ENCODE results near the gene PSMD1. TPM values are rescaled to one million over a fixed set of nuclear protein-coding genes. Genes with fewer than 3 reads are reported as not detected.

PSMD1 gene
- total and polyA plus RNA-seq, 2 donors (not counting 3 experiments of a cell fraction or from before 2014, with no cell fraction given): 163 to 209 TPM

DNA sequence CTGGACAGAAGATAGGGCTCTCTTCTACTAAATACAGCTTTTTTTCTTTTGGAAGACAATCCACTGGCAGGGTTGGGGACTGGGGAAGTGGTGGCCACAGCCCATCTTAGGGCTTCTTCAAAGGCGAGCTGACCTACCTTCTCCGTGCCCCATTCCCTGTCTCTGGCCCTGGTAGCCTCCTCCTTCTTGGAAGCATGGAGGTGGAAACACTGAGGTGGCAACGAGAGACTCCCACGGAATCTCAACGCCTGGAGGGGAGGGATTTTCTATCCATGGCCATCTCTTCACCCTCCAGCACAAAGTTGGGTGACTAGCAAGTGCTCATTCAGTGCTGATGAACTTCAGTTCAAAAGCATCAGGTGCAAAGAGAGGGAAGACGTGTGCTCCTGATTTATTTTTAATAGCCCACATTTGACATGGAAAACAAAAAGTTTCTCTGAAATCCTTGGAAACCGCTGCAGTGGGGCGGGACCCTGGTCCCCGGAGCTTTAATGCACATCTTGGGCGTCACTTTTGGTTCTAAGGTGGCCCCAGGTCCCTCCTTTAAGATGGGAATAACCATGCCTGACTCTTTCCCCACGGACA, 141.1 kb downstream of the PSMD1 start:
- H3K9me3 ChIP-seq (replicated peaks; ENCODE audit: control insufficient read depth, insufficient read depth, low read length): no peaks in the 10 kb centered on the region
- no peak for TF ChIP-seq MYC (IDR thresholded peaks at IDR 0.05; ENCODE audit: low read depth, low read length)
- TF ChIP-seq POLR2AphosphoS5 (IDR thresholded peaks at IDR 0.05; ENCODE audit: insufficient read depth, low read depth, low read length): no peak
- dilution Hi-C loops (cut with MboI; ENCODE audit: extremely low pct_ligation_motif_present, low sequenced_read_pairs): no loop called here
- H3K9me1 ChIP-seq (replicated peaks; ENCODE audit: control insufficient read depth, extremely low read depth, insufficient read depth, low read length): no peaks in the 10 kb centered on the region
- peak overlapping the region; percentile 90 for H3K4me2 ChIP-seq (ENCODE audit: insufficient read depth, low read length)
- peak overlapping the region; percentile 92 for H2AFZ ChIP-seq (ENCODE audit: low read depth, low read length)
- H4K20me1 ChIP-seq (replicated peaks; ENCODE audit: control insufficient read depth, extremely low read depth, insufficient read depth, low read length): no peaks in the 10 kb centered on the region
- DNase-seq (ENCODE audit: low read depth, low spot score): no peak
- H3K4me3 ChIP-seq (replicated peaks in 1 of 3; ENCODE audit: insufficient read depth in 1 of 3, low read depth in 1 of 3, low read length in 3 of 3): peak overlapping the region; percentile 60 to 91 (median 81)
- H3K4me1 ChIP-seq (ENCODE audit: control insufficient read depth, extremely low read depth, insufficient read depth, low read length): peaks cover 13% of the 10 kb centered on the region
- ChIA-PET POLR2A (interaction anchor here (1.1 kb wide), 1 partner anchor 267 kb away, joined by 5 read pairs; the partner anchor contains the start of gene NCL), CTCF (interaction anchor here (0.7 to 11.0 kb wide), 6 partner anchors 9 to 215 kb away, joined by 3 to 226 read pairs (median 4); no protein-coding TSS in a partner anchor)
- H3K36me3 ChIP-seq (ENCODE audit: control insufficient read depth in 2 of 2, extremely low read depth in 1 of 2, insufficient read depth in 2 of 2, low read length in 2 of 2): no peaks in the 10 kb centered on the region
- BruUV-seq (replicated peaks): TSS peak; percentile 87
- FAIRE-seq: peak; percentile 63
- no peaks in the 10 kb centered on the region for H3K79me2 ChIP-seq (ENCODE audit: control insufficient read depth, insufficient read depth, low read length)
- H3K27ac ChIP-seq (ENCODE audit: insufficient read depth, low read depth, low read length): peak overlapping the region; percentile 0
- intact Hi-C loops (cut with micrococcal nuclease): loop anchor here (1.0 kb wide), 1 partner anchor 141 kb away; the partner anchor contains the start of gene PSMD1
- peak overlapping the region; percentile 61 for H3K9ac ChIP-seq (replicated peaks; ENCODE audit: extremely low read depth, insufficient read depth, low read length)
- no peaks in the 10 kb centered on the region for H3K27me3 ChIP-seq (ENCODE audit: control insufficient read depth in 2 of 2, insufficient read depth in 2 of 2, low read length in 2 of 2)

DNA sequence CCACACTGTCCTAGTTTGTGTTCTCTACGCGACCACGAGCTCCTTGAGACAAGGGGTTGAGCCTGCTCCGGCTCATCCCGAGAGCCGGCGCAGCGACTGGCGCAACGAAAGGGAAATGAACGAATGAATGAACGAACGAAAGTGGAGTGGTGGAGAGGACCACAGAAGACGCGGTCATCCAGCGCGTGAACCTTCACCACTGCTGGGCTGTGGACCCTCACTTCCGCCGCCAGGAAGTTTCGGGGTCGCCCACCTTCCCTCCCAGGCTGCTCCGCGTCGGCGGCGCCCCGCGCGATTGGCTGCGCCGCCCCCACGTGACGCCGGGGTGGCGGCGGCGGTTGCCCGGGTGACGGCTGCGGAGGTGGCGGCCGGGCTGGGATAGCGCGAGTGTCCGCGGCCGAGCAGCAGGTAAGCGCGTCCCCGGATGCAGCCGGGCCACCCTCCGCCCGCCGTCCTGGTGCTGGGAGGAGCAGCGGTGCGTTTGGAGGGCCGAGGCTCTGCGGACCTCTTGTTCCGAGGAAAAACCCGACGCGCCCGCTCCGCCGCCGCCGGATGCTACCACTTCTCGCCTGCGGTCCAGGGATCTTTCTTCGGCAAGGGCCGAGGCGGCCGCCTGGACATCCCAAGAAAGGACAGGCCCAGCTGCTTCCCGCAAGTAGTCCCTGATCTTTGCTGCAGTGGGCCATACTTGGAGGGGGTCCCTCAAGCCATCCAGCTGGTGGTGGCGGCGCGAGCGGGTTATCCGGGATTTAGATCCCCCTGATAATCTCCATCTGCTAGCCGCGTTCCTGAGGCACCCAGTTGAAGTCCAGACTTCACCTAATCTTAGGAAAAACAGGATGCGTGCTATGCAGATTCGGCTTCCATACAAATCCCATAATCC, 141.9 kb downstream of the PSMD1 start, which contains the start of gene ARMC9:
Gene ARMC9, plus strand, starts transcription at position 341 of the 883 bp plus-strand sequence. CDS start 7,608 bp downstream, outside the sequence.
- peaks cover 13% of the 10 kb centered on the region for H3K4me1 ChIP-seq (ENCODE audit: control insufficient read depth, extremely low read depth, insufficient read depth, low read length)
- no peaks in the 10 kb centered on the region for H4K20me1 ChIP-seq (replicated peaks; ENCODE audit: control insufficient read depth, extremely low read depth, insufficient read depth, low read length)
- FAIRE-seq: peak; percentile 77
- CTCF ChIA-PET: interaction anchor here (0.7 to 11.0 kb wide), 6 partner anchors 9 to 214 kb away, joined by 3 to 226 read pairs (median 4); no protein-coding TSS in a partner anchor
- H3K4me3 ChIP-seq (replicated peaks in 1 of 3; ENCODE audit: insufficient read depth in 1 of 3, low read depth in 1 of 3, low read length in 3 of 3): peak within 1 kb of the TSS; percentile 60 to 91 (median 81)
- peak within 1 kb of the TSS; percentile 61 for H3K9ac ChIP-seq (replicated peaks; ENCODE audit: extremely low read depth, insufficient read depth, low read length)
- peak within 1 kb of the TSS; percentile 92 for H2AFZ ChIP-seq (ENCODE audit: low read depth, low read length)
- H3K27ac ChIP-seq (ENCODE audit: insufficient read depth, low read depth, low read length): peak within 1 kb of the TSS; percentile 0
- dilution Hi-C loops (cut with MboI; ENCODE audit: extremely low pct_ligation_motif_present, low sequenced_read_pairs) (no loop called here), intact Hi-C loops (cut with micrococcal nuclease) (loop anchor here (1.0 kb wide), 1 partner anchor 142 kb away; the partner anchor contains the start of gene PSMD1)
- TSS peak; percentile 49 for BruUV-seq (replicated peaks)
- H3K9me1 ChIP-seq (replicated peaks; ENCODE audit: control insufficient read depth, extremely low read depth, insufficient read depth, low read length): no peaks in the 10 kb centered on the region
- no peaks in the 10 kb centered on the region for H3K9me3 ChIP-seq (replicated peaks; ENCODE audit: control insufficient read depth, insufficient read depth, low read length)
- H3K36me3 ChIP-seq (ENCODE audit: control insufficient read depth in 2 of 2, extremely low read depth in 1 of 2, insufficient read depth in 2 of 2, low read length in 2 of 2): no peaks in the 10 kb centered on the region
- TF ChIP-seq POLR2AphosphoS5 (IDR thresholded peaks at IDR 0.05; ENCODE audit: insufficient read depth, low read depth, low read length) (peak; percentile 73), EZH2 (IDR thresholded peaks at IDR 0.05; ENCODE audit: borderline replicate concordance, low read depth, low read length, severe bottlenecking) (no peak), FOS (IDR thresholded peaks at IDR 0.05; ENCODE audit: borderline replicate concordance, insufficient read depth, low read length) (no peak), GATA2 (IDR thresholded peaks at IDR 0.05; ENCODE audit: insufficient read depth, insufficient read length, low read depth, low read length) (peak; percentile 48), POLR2A (IDR thresholded peaks at IDR 0.05; ENCODE audit: low read depth, low read length) (peak; percentile 90), MYC (IDR thresholded peaks at IDR 0.05; ENCODE audit: low read depth, low read length) (no peak), JUN (IDR thresholded peaks at IDR 0.05; ENCODE audit: borderline replicate concordance, insufficient read depth, insufficient read length, low read depth) (no peak)
- TF ChIP-seq, protein P1, sequence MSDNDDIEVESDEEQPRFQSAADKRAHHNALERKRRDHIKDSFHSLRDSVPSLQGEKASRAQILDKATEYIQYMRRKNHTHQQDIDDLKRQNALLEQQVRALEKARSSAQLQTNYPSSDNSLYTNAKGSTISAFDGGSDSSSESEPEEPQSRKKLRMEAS (IDR thresholded peaks at IDR 0.05; ENCODE audit: insufficient read depth, insufficient read length): peak; percentile 65
- TF ChIP-seq, protein P2, sequence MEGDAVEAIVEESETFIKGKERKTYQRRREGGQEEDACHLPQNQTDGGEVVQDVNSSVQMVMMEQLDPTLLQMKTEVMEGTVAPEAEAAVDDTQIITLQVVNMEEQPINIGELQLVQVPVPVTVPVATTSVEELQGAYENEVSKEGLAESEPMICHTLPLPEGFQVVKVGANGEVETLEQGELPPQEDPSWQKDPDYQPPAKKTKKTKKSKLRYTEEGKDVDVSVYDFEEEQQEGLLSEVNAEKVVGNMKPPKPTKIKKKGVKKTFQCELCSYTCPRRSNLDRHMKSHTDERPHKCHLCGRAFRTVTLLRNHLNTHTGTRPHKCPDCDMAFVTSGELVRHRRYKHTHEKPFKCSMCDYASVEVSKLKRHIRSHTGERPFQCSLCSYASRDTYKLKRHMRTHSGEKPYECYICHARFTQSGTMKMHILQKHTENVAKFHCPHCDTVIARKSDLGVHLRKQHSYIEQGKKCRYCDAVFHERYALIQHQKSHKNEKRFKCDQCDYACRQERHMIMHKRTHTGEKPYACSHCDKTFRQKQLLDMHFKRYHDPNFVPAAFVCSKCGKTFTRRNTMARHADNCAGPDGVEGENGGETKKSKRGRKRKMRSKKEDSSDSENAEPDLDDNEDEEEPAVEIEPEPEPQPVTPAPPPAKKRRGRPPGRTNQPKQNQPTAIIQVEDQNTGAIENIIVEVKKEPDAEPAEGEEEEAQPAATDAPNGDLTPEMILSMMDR (IDR thresholded peaks at IDR 0.05; ENCODE audit: extremely low read depth in 1 of 2, insufficient read depth in 1 of 2, low read depth in 1 of 2, low read length in 2 of 2): no peak
- POLR2A ChIA-PET: interaction anchor here (0.7 to 1.1 kb wide), 2 partner anchors 26 to 266 kb away, joined by 3 to 5 read pairs; partner anchors contain the start of gene NCL
- DNase-seq (ENCODE audit: low read depth, low spot score): peak; percentile 68
- H3K27me3 ChIP-seq (ENCODE audit: control insufficient read depth in 2 of 2, insufficient read depth in 2 of 2, low read length in 2 of 2): no peaks in the 10 kb centered on the region
- H3K4me2 ChIP-seq (ENCODE audit: insufficient read depth, low read length): peak within 1 kb of the TSS; percentile 90
- no peaks in the 10 kb centered on the region for H3K79me2 ChIP-seq (ENCODE audit: control insufficient read depth, insufficient read depth, low read length)
